H54 (cell line): ENCODE data around the gene AR.

Experiments
- DNase-seq: peaks from one replicate; pipeline ENCODE4 v3.0.0; 2011; ENCODE audit warnings: low spot score, mixed read lengths; ENCODE audit not compliant: insufficient read length
- FAIRE-seq: peaks from 3 replicates; lab custom pipeline; 2011; peaks lifted over from hg19 to GRCh38; lab: Jason Lieb, UNC
- POLR2A ChIP-seq: IDR thresholded peaks from 2 replicates; pipeline ENCODE4 v1.6.1; 2011; ENCODE audit warnings: low read depth, mild to moderate bottlenecking, low read length

Gene AR

GRCh38 chrX:67596839-67597790, 53.3 kb downstream of the AR start:
- no peak for TF ChIP-seq POLR2A
- FAIRE-seq: no peak
- no peak for DNase-seq

- no peak for FAIRE-seq
- no peak for TF ChIP-seq POLR2A
- DNase-seq: no peak
These were observed 55.7 kb downstream of the AR start for GRCh38 chrX:67599532-67599931.

GRCh38 chrX:67601771-67602170, 58.0 kb downstream of the AR start:
- DNase-seq (no peak), FAIRE-seq (no peak)
- no peak for TF ChIP-seq POLR2A

GRCh38 chrX:67604979-67605703, 61.3 kb downstream of the AR start:
- peak; percentile 12 for DNase-seq

GRCh38 chrX:67607466-67607865, 63.6 kb downstream of the AR start:
- no peak for TF ChIP-seq POLR2A
- FAIRE-seq: no peak
- DNase-seq: no peak

More at GRCh38 chrX:67604979-67605703, 61.3 kb downstream of the AR start:
- peak; percentile 95 for FAIRE-seq
- no peak for TF ChIP-seq POLR2A

- TF ChIP-seq POLR2A: no peak
- no peak for FAIRE-seq
- DNase-seq: no peak
These were observed 66.5 kb downstream of the AR start for GRCh38 chrX:67610282-67610681.

GRCh38 chrX:67612231-67612630, 68.4 kb downstream of the AR start:
- FAIRE-seq (no peak), DNase-seq (no peak)

GRCh38 chrX:67613366-67613765, 69.5 kb downstream of the AR start:
- TF ChIP-seq POLR2A: no peak
- DNase-seq: no peak
- no peak for FAIRE-seq

More at GRCh38 chrX:67612231-67612630, 68.4 kb downstream of the AR start:
- TF ChIP-seq POLR2A: no peak

GRCh38 chrX:67613996-67614395, 70.2 kb downstream of the AR start:
- no peak for TF ChIP-seq POLR2A
- DNase-seq (no peak), FAIRE-seq (no peak)

- FAIRE-seq: no peak
- DNase-seq: no peak
- TF ChIP-seq POLR2A: no peak
These were observed 70.6 kb downstream of the AR start for GRCh38 chrX:67614423-67614822.

GRCh38 chrX:67619253-67619652, 75.4 kb downstream of the AR start:
- no peak for TF ChIP-seq POLR2A
- FAIRE-seq: peak; percentile 81

GRCh38 chrX:67622053-67622585, 78.3 kb downstream of the AR start:
- TF ChIP-seq POLR2A: no peak
- no peak for FAIRE-seq
- no peak for DNase-seq

More at GRCh38 chrX:67619253-67619652, 75.4 kb downstream of the AR start:
- DNase-seq: no peak

- FAIRE-seq (no peak), DNase-seq (no peak)
- no peak for TF ChIP-seq POLR2A
These were observed 80.5 kb downstream of the AR start for GRCh38 chrX:67624325-67624724.

GRCh38 chrX:67635424-67635823, 91.6 kb downstream of the AR start:
- TF ChIP-seq POLR2A: no peak
- no peak for FAIRE-seq
- no peak for DNase-seq
